Keratinocyte (primary cell): ENCODE results near the gene TMEM178A. TPM values are rescaled to one million over a fixed set of nuclear protein-coding genes. Genes with fewer than 3 reads are reported as not detected.

ENCODE experiments used
- DNase-seq: peaks from one replicate; pipeline ENCODE4 v3.0.0-alpha.2; 2011; ENCODE audit warnings: low read depth, missing footprints, low spot score
- FAIRE-seq: peaks from 2 replicates; lab custom pipeline; 2011; peaks lifted over from hg19 to GRCh38; lab: Jason Lieb, UNC
- H2AFZ ChIP-seq: 2 replicates; pipeline ENCODE4 v1.6.0; 2012; ENCODE audit warnings: low read length, control low read depth, inconsistent platforms; ENCODE audit not compliant: control insufficient read depth
- H3K27ac ChIP-seq: 2 replicates; pipeline ENCODE4 v1.5.1; 2011; ENCODE audit warnings: low read length; ENCODE audit not compliant: control insufficient read depth, insufficient read depth
- H3K27me3 ChIP-seq: 3 replicates; pipeline ENCODE4 v1.6.0; 2011; ENCODE audit warnings: low read length; ENCODE audit not compliant: control insufficient read depth, insufficient read depth; ENCODE audit errors: extremely low read depth
- H3K36me3 ChIP-seq, 2 experiments: 2 replicates in 1 of 2; 3 replicates in 1 of 2; pipeline ENCODE4 v1.5.1; 2011; ENCODE audit warnings: low read length in 2 of 2, mild to moderate bottlenecking in 1 of 2; ENCODE audit not compliant: control insufficient read depth in 2 of 2, insufficient read depth in 2 of 2; ENCODE audit errors: extremely low read depth in 1 of 2
- H3K4me1 ChIP-seq: 3 replicates; pipeline ENCODE4 v1.5.1; 2011; ENCODE audit warnings: low read length; ENCODE audit not compliant: control insufficient read depth, insufficient read depth; ENCODE audit errors: extremely low read depth
- H3K4me2 ChIP-seq: 3 replicates; pipeline ENCODE4 v1.6.0; 2011; ENCODE audit warnings: low read depth, low read length; ENCODE audit not compliant: control insufficient read depth, insufficient read depth; ENCODE audit errors: extremely low read depth
- H3K4me3 ChIP-seq, 3 experiments: fragments of 200-600 bp in 1 of 3; sonication (generic) in 1 of 3; 2 replicates in 2 of 3; 3 replicates in 1 of 3; pipeline ENCODE4 v1.5.1; 2011 to 2016; ENCODE audit warnings: low read length in 3 of 3, mild to moderate bottlenecking in 3 of 3, control low read depth in 2 of 3, inconsistent platforms in 1 of 3, low read depth in 1 of 3, mixed read lengths in 1 of 3, mixed run types in 1 of 3, moderate library complexity in 1 of 3; ENCODE audit not compliant: control insufficient read depth in 2 of 3, insufficient read depth in 2 of 3; ENCODE audit errors: extremely low read depth in 1 of 3
- H3K79me2 ChIP-seq: 2 replicates; pipeline ENCODE4 v1.6.0; 2012; ENCODE audit warnings: low read length; ENCODE audit not compliant: control insufficient read depth, insufficient read depth
- H3K9ac ChIP-seq: 3 replicates; pipeline ENCODE4 v1.6.0; 2011; ENCODE audit warnings: low read length; ENCODE audit not compliant: control insufficient read depth, insufficient read depth; ENCODE audit errors: extremely low read depth
- H3K9me1 ChIP-seq: 3 replicates; pipeline ENCODE4 v1.6.0; 2011; ENCODE audit warnings: low read length; ENCODE audit not compliant: control insufficient read depth, insufficient read depth; ENCODE audit errors: extremely low read depth
- H3K9me3 ChIP-seq: 2 replicates; pipeline ENCODE4 v1.5.1; 2012; ENCODE audit warnings: low read depth, low read length; ENCODE audit not compliant: control insufficient read depth
- H4K20me1 ChIP-seq: 3 replicates; pipeline ENCODE4 v1.6.0; 2011; ENCODE audit warnings: low read length; ENCODE audit not compliant: control insufficient read depth, insufficient read depth; ENCODE audit errors: extremely low read depth
- CTCF ChIP-seq, 3 experiments: IDR thresholded peaks in 1 of 3; conservative IDR thresholded peaks in 1 of 3; optimal IDR thresholded peaks in 1 of 3; 2 replicates in 2 of 3; 3 replicates in 1 of 3; pipeline versions ENCODE3 to v1.5.1; 2011; ENCODE audit warnings: low read length in 3 of 3, mild to moderate bottlenecking in 3 of 3, moderate library complexity in 2 of 3, control low read depth in 1 of 3, inconsistent platforms in 1 of 3; ENCODE audit not compliant: insufficient read depth in 2 of 3; ENCODE audit errors: extremely low read depth in 1 of 3
- EZH2 ChIP-seq: IDR thresholded peaks from one replicate; pipeline ENCODE4 v1.6.1; 2012; ENCODE audit warnings: inconsistent platforms, mild to moderate bottlenecking, low read length, moderate library complexity
- dilution Hi-C: fragments of 300-500 bp; cut with MboI; formaldehyde crosslinking; loops from one replicate; pipeline ENCODE4 v1.7.0; 2020; ENCODE audit warnings: low sequenced_read_pairs; ENCODE audit not compliant: extremely low pct_ligation_motif_present
- polyA plus RNA-seq, 5 experiments: library from polyadenylated mRNA; depleted of rRNA in 3 of 5; stranded (reverse) in 3 of 5; stranded (forward) in 1 of 5; unstranded in 1 of 5; fragments of >200 nt; gene quantifications; 1 replicate in 1 of 5; 2 replicates in 3 of 5; 3 replicates in 1 of 5; pipeline versions ENCODE4 v1.2.1 to v1.2.3, GENCODE V29; 2011 to 2012; ENCODE audit warnings: missing spikeins in 2 of 5, low read depth in 1 of 5, low replicate concordance in 1 of 5

TMEM178A gene
- polyA plus RNA-seq, 1 donor (not counting 4 experiments of a cell fraction or from before 2014, with no cell fraction given) = 0.07 TPM

DNA sequence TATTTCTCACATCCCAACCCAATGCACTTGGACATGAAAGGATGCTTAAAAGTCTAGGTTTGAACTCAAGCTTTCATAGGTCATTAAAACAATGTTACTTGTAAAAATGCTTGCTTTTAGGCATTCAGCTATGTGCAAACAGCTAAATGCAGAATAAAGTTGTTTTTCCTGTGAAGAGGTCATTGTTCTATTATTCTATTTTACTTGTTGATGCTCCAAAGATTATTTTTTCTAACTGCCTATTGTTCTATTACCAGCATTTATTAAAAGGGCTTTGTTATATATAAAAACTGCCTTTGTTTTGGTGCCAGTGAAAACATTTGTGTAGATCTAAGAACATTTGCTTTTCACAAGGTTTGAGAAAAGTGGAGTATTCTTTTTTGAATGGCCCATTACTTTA, 49.4 kb downstream of the TMEM178A start:
- Histone ChIP-seq H3K9me3 (no peaks in the 10 kb centered on the region), H3K27ac (no peak overlapping the region), H4K20me1 (no peaks in the 10 kb centered on the region), H3K4me1 (no peaks in the 10 kb centered on the region), H3K27me3 (peaks cover 5% of the 10 kb centered on the region), H3K4me3 (no peak overlapping the region), H3K79me2 (no peaks in the 10 kb centered on the region), H2AFZ (no peak overlapping the region), H3K9ac (no peak overlapping the region), H3K9me1 (no peaks in the 10 kb centered on the region), H3K4me2 (no peak overlapping the region), H3K36me3 (no peaks in the 10 kb centered on the region)
- FAIRE-seq = no peak
- DNase-seq = no peak
- dilution Hi-C loops = no loop called here
- TF ChIP-seq EZH2 (no peak), CTCF (optimal IDR thresholded peaks at IDR 0.05 in 1 of 3, IDR thresholded peaks at IDR 0.05 in 1 of 3, conservative IDR thresholded peaks at IDR 0.05 in 1 of 3; ENCODE audit: extremely low read depth in 1 of 3, insufficient read depth in 2 of 3, low read length in 3 of 3) (no peak)

DNA sequence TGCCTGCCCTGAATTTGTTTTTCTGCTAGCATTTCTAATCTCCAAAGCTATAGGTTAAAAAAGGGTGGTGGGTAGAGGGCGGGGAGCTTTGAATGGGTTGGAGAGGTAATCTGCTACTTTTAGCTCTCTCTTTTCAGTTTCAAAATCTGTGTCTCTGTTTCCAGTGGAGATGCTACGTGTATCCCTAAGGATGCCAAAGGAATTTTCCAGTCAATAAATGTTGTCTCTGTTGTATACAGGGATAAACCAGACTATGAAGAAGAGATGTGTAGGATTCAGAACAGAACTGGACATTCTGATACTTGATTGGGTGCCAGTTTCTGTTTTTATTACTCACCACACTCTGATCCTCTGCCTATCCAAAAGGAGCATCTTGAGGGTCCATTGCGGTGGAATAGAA, 50.1 kb downstream of the TMEM178A start:
- Histone ChIP-seq H4K20me1 (no peaks in the 10 kb centered on the region), H3K4me1 (no peaks in the 10 kb centered on the region), H3K9me3 (no peaks in the 10 kb centered on the region), H3K9me1 (no peaks in the 10 kb centered on the region), H3K9ac (no peak overlapping the region), H2AFZ (no peak overlapping the region), H3K79me2 (no peaks in the 10 kb centered on the region), H3K36me3 (no peaks in the 10 kb centered on the region), H3K4me2 (no peak overlapping the region), H3K27ac (no peak overlapping the region), H3K27me3 (peaks cover 5% of the 10 kb centered on the region), H3K4me3 (no peak overlapping the region)
- TF ChIP-seq EZH2 = no peak
- no peak for TF ChIP-seq CTCF (optimal IDR thresholded peaks at IDR 0.05 in 1 of 3, IDR thresholded peaks at IDR 0.05 in 1 of 3, conservative IDR thresholded peaks at IDR 0.05 in 1 of 3; ENCODE audit: extremely low read depth in 1 of 3, insufficient read depth in 2 of 3, low read length in 3 of 3)
- DNase-seq (no peak), FAIRE-seq (no peak)
- dilution Hi-C loops = no loop called here
